KMS-11 (cell line): ENCODE results near the gene ARHGEF7.
A peak's percentile ranks its signal among the peaks of the same experiment; 100 is the strongest.

Experiments used
- H2AFZ ChIP-seq: fragments of 200-600 bp; sonication (generic); 2 replicates; pipeline ENCODE4 v1.6.1; 2016; ENCODE audit warnings: antibody characterized with exemption, mixed run types, low read depth
- H3K27ac ChIP-seq: fragments of 200-600 bp; sonication (generic); 2 replicates; pipeline ENCODE4 v1.6.1; 2016; ENCODE audit warnings: mild to moderate bottlenecking, mixed run types
- H3K27me3 ChIP-seq: fragments of 200-600 bp; sonication (generic); 2 replicates; pipeline ENCODE4 v1.6.1; 2017; ENCODE audit warnings: mild to moderate bottlenecking, low read depth, mixed run types, moderate library complexity; ENCODE audit not compliant: insufficient read depth
- H3K36me3 ChIP-seq: fragments of 200-600 bp; sonication (generic); 2 replicates; pipeline ENCODE4 v1.6.1; 2017; ENCODE audit warnings: mild to moderate bottlenecking, mixed run types; ENCODE audit not compliant: insufficient read depth
- H3K4me1 ChIP-seq: fragments of 200-600 bp; sonication (generic); 2 replicates; pipeline ENCODE4 v1.6.1; 2016; ENCODE audit warnings: mild to moderate bottlenecking, low read depth, mixed run types; ENCODE audit not compliant: poor library complexity, severe bottlenecking
- H3K4me2 ChIP-seq: fragments of 200-600 bp; sonication (generic); 2 replicates; pipeline ENCODE4 v1.7.0; 2016; ENCODE audit warnings: mild to moderate bottlenecking, mixed run types
- H3K4me3 ChIP-seq: fragments of 200-600 bp; sonication (generic); IDR thresholded peaks from 2 replicates; pipeline ENCODE4 v1.6.1; 2017; ENCODE audit warnings: low read depth, low read length, mixed read lengths; ENCODE audit not compliant: insufficient read depth
- H3K79me2 ChIP-seq: fragments of 200-600 bp; sonication (generic); 2 replicates; pipeline ENCODE4 v1.6.1; 2016; ENCODE audit warnings: low read depth, mixed run types; ENCODE audit not compliant: insufficient read depth
- H3K9ac ChIP-seq: fragments of 200-600 bp; sonication (generic); 2 replicates; pipeline ENCODE4 v1.6.1; 2016; ENCODE audit warnings: mild to moderate bottlenecking, mixed run types
- H4K20me1 ChIP-seq: fragments of 200-600 bp; sonication (generic); 2 replicates; pipeline ENCODE4 v1.6.1; 2016; ENCODE audit warnings: mild to moderate bottlenecking, mixed run types; ENCODE audit not compliant: insufficient read depth
- TF ChIP-seq, protein P1 (sequence below): fragments of 200-600 bp; sonication (generic); conservative IDR thresholded peaks from 2 replicates; pipeline ENCODE4 v1.6.1; 2017; ENCODE audit warnings: low read depth, mild to moderate bottlenecking, antibody characterized with exemption, low read length, moderate library complexity, mixed read lengths

Gene ARHGEF7

GRCh38 chr13:111152844-111153243 lies 37.7 kb downstream of the ARHGEF7 start:
- peaks cover 29% of the 10 kb centered on the region for H3K79me2 ChIP-seq

DNA sequence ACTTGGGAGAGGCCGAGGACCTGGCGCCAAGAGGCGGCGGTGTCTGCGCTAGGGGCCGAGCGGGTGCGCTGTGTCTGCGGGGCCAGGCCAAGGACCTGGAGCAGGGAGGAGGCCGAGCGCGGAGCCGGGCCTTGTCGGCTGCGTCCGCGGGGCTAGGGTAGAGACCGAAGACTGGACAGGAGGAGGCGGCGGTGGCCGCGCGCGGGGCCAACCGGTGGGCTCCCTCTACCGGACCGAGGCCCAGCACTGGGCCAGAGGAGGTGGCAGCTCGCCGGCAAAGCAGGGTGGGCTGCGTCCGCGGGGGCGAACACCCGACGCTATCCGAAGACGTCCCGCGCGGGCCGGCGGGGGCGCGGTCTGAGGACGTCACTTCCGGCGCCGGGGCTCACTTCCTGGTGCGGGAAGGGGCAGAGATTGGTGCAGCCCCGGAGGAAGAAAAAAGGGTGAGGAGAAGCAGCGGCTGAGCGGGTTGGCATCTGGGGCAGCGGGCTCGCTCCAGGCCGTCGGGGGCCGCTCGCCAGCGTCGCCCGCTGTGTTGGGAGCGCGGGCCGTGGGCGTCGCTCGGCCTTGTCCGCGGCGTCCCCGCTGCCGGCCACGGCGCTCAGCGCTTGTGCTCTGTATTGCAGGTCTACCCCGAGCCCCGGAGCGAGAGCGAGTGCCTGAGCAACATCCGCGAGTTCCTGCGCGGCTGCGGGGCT lies 38.3 kb downstream of the ARHGEF7 start:
- Histone ChIP-seq H3K4me2 (peak overlapping the region; percentile 68; the same call in 1 of the 2 replicates), H3K27me3 (no peaks in the 10 kb centered on the region), H4K20me1 (no peaks in the 10 kb centered on the region), H3K4me3 (no peak overlapping the region), H3K9ac (peak overlapping the region; percentile 82), H3K36me3 (no peaks in the 10 kb centered on the region), H3K79me2 (peaks cover 29% of the 10 kb centered on the region), H2AFZ (peak overlapping the region; percentile 69), H3K27ac (peak overlapping the region; percentile 77), H3K4me1 (peaks cover 7% of the 10 kb centered on the region)
- TF ChIP-seq, protein P1, sequence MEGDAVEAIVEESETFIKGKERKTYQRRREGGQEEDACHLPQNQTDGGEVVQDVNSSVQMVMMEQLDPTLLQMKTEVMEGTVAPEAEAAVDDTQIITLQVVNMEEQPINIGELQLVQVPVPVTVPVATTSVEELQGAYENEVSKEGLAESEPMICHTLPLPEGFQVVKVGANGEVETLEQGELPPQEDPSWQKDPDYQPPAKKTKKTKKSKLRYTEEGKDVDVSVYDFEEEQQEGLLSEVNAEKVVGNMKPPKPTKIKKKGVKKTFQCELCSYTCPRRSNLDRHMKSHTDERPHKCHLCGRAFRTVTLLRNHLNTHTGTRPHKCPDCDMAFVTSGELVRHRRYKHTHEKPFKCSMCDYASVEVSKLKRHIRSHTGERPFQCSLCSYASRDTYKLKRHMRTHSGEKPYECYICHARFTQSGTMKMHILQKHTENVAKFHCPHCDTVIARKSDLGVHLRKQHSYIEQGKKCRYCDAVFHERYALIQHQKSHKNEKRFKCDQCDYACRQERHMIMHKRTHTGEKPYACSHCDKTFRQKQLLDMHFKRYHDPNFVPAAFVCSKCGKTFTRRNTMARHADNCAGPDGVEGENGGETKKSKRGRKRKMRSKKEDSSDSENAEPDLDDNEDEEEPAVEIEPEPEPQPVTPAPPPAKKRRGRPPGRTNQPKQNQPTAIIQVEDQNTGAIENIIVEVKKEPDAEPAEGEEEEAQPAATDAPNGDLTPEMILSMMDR: no peak

More at GRCh38 chr13:111152844-111153243, 37.7 kb downstream of the ARHGEF7 start:
- Histone ChIP-seq H3K4me2 (peak overlapping the region; percentile 55), H3K27ac (peak overlapping the region; percentile 77), H3K9ac (peak overlapping the region; percentile 82), H2AFZ (peak overlapping the region; percentile 69), H3K36me3 (no peaks in the 10 kb centered on the region), H3K4me1 (peaks cover 7% of the 10 kb centered on the region), H3K27me3 (no peaks in the 10 kb centered on the region), H4K20me1 (no peaks in the 10 kb centered on the region), H3K4me3 (no peak overlapping the region)
- TF ChIP-seq, protein P1: no peak

DNA sequence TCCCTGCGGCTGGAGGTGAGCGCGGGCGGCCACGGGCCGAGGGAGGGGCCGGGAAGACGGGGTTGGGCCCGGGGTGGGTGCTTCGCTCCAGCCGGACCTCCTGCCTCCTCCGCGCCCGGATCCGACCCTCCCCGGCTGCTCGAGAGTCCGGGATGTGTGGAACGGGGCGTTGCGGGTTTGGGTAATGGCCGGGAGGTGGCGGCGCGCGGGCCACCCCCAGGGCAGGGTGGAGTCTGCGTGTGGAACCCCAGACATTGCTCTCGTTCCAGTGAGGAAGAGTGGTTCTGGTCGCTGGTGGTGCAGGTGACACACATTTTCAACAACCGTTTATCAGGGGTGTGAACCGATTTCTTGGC lies 38.8 kb downstream of the ARHGEF7 start:
- peak overlapping the region; percentile 69 for H2AFZ ChIP-seq
- no peak overlapping the region for H3K4me3 ChIP-seq
- H3K27ac ChIP-seq: peak overlapping the region; percentile 77
- H3K79me2 ChIP-seq: peaks cover 31% of the 10 kb centered on the region
- H3K27me3 ChIP-seq: no peaks in the 10 kb centered on the region
- TF ChIP-seq, protein P1: no peak
- no peaks in the 10 kb centered on the region for H4K20me1 ChIP-seq
- H3K4me1 ChIP-seq: peaks cover 7% of the 10 kb centered on the region
- H3K36me3 ChIP-seq: no peaks in the 10 kb centered on the region
- peak overlapping the region; percentile 68; the same call in 1 of the 2 replicates for H3K4me2 ChIP-seq
- H3K9ac ChIP-seq: peak overlapping the region; percentile 82

GRCh38 chr13:111156421-111156820 lies 41.3 kb downstream of the ARHGEF7 start:
- Histone ChIP-seq H3K27me3 (no peaks in the 10 kb centered on the region), H3K27ac (no peak overlapping the region), H2AFZ (no peak overlapping the region), H4K20me1 (no peaks in the 10 kb centered on the region), H3K79me2 (peaks cover 41% of the 10 kb centered on the region), H3K9ac (no peak overlapping the region), H3K4me1 (peaks cover 7% of the 10 kb centered on the region), H3K4me2 (no peak overlapping the region), H3K4me3 (no peak overlapping the region), H3K36me3 (no peaks in the 10 kb centered on the region)
- TF ChIP-seq, protein P1: no peak
